Mesodermal cell (in vitro differentiated cells): ENCODE results near the gene GLCE.

Source experiments
- H3K27ac ChIP-seq: 2 replicates; pipeline ENCODE4 v1.7.0; 2013; ENCODE audit warnings: mild to moderate bottlenecking, low read depth, low read length, moderate library complexity; ENCODE audit not compliant: severe bottlenecking
- H3K36me3 ChIP-seq: 2 replicates; pipeline ENCODE4 v1.7.1; 2013; ENCODE audit warnings: mild to moderate bottlenecking, low read length, moderate library complexity; ENCODE audit not compliant: control insufficient read depth, insufficient read depth
- H3K4me1 ChIP-seq: one replicate; pipeline ENCODE4 v1.7.1; 2013; ENCODE audit warnings: mild to moderate bottlenecking, low read length; ENCODE audit not compliant: insufficient read depth, control insufficient read depth, poor library complexity, severe bottlenecking
- H3K4me3 ChIP-seq: 2 replicates; pipeline ENCODE4 v1.7.0; 2013; ENCODE audit warnings: low read length, control low read depth, mild to moderate bottlenecking; ENCODE audit not compliant: insufficient read depth, poor library complexity, severe bottlenecking; ENCODE audit errors: extremely low read depth
- H3K9me3 ChIP-seq: 2 replicates; pipeline ENCODE4 v1.7.1; 2013; ENCODE audit warnings: mild to moderate bottlenecking, low read length, moderate library complexity; ENCODE audit not compliant: control insufficient read depth
- WGBS, 2 experiments: methylation state at CpG; one replicate each; pipeline ENCODE4 v1.1.5; 2013; ENCODE audit warnings: missing lambda C conversion rate in 2 of 2; ENCODE audit not compliant: insufficient coverage in 2 of 2; 5-methylcytosine and 5-hydroxymethylcytosine counted together

The GLCE gene

GRCh38 chr15:69206079-69206478 lies 45.6 kb downstream of the GLCE start:
- no peak overlapping the region for H3K4me3 ChIP-seq
- WGBS, 2 experiments, result no CpG with 5 or more reads among the region's 1 CpG
- H3K36me3 ChIP-seq, result no peaks in the 10 kb centered on the region
- peaks cover 5% of the 10 kb centered on the region for H3K4me1 ChIP-seq
- H3K27ac ChIP-seq, result no peak overlapping the region
- no peaks in the 10 kb centered on the region for H3K9me3 ChIP-seq

GRCh38 chr15:69209661-69210060 lies 49.2 kb downstream of the GLCE start:
- Histone ChIP-seq H3K4me1 (no peaks in the 10 kb centered on the region), H3K27ac (no peak overlapping the region), H3K36me3 (no peaks in the 10 kb centered on the region), H3K4me3 (no peak overlapping the region), H3K9me3 (no peaks in the 10 kb centered on the region)
- 100% methylated on average over 1 of the region's 1 CpG; no CpG with 5 or more reads in 1 of the 2 experiments for WGBS, 2 experiments

GRCh38 chr15:69210574-69210973 lies 50.1 kb downstream of the GLCE start:
- Histone ChIP-seq H3K9me3 (no peaks in the 10 kb centered on the region), H3K4me1 (no peaks in the 10 kb centered on the region), H3K36me3 (no peaks in the 10 kb centered on the region), H3K27ac (no peak overlapping the region), H3K4me3 (no peak overlapping the region)

- no CpG with 5 or more reads among the region's 3 CpGs for WGBS, 2 experiments
- Histone ChIP-seq H3K36me3 (no peaks in the 10 kb centered on the region), H3K4me3 (no peak overlapping the region), H3K9me3 (no peaks in the 10 kb centered on the region), H3K4me1 (no peaks in the 10 kb centered on the region), H3K27ac (no peak overlapping the region)
Measured at GRCh38 chr15:69213786-69214185, 53.4 kb downstream of the GLCE start.

GRCh38 chr15:69215314-69216035 lies 55.0 kb downstream of the GLCE start:
- H3K27ac ChIP-seq, result no peak overlapping the region
- WGBS, 2 experiments, result no CpG with 5 or more reads among the region's 2 CpGs
- H3K36me3 ChIP-seq, result no peaks in the 10 kb centered on the region
- H3K9me3 ChIP-seq, result no peaks in the 10 kb centered on the region
- no peak overlapping the region for H3K4me3 ChIP-seq
- no peaks in the 10 kb centered on the region for H3K4me1 ChIP-seq

- Histone ChIP-seq H3K9me3 (peaks cover 4% of the 10 kb centered on the region), H3K4me3 (no peak overlapping the region), H3K27ac (no peak overlapping the region), H3K36me3 (no peaks in the 10 kb centered on the region), H3K4me1 (no peaks in the 10 kb centered on the region)
Measured at GRCh38 chr15:69217381-69217780, 56.9 kb downstream of the GLCE start.

- no peak overlapping the region for H3K4me3 ChIP-seq
- H3K36me3 ChIP-seq, result no peaks in the 10 kb centered on the region
- no peaks in the 10 kb centered on the region for H3K4me1 ChIP-seq
- WGBS, 2 experiments, result no CpG with 5 or more reads among the region's 1 CpG
- H3K9me3 ChIP-seq, result peaks cover 4% of the 10 kb centered on the region
- no peak overlapping the region for H3K27ac ChIP-seq
Measured at GRCh38 chr15:69219690-69220089, 59.3 kb downstream of the GLCE start.

- Histone ChIP-seq H3K9me3 (peaks cover 4% of the 10 kb centered on the region), H3K4me1 (no peaks in the 10 kb centered on the region), H3K27ac (no peak overlapping the region), H3K36me3 (no peaks in the 10 kb centered on the region), H3K4me3 (no peak overlapping the region)
- WGBS, 2 experiments, result 90 to 91% methylated on average over 6 of the region's 6 CpGs
Measured at GRCh38 chr15:69222002-69222474, 61.6 kb downstream of the GLCE start.

GRCh38 chr15:69223083-69223813 lies 62.8 kb downstream of the GLCE start:
- Histone ChIP-seq H3K36me3 (no peaks in the 10 kb centered on the region), H3K27ac (no peak overlapping the region), H3K4me3 (no peak overlapping the region), H3K9me3 (peaks cover 4% of the 10 kb centered on the region), H3K4me1 (no peaks in the 10 kb centered on the region)
- WGBS, 2 experiments, result 90% methylated on average over 2 of the region's 4 CpGs; no CpG with 5 or more reads in 1 of the 2 experiments

- no peaks in the 10 kb centered on the region for H3K4me1 ChIP-seq
- peaks cover 3% of the 10 kb centered on the region for H3K36me3 ChIP-seq
- H3K9me3 ChIP-seq, result peaks cover 4% of the 10 kb centered on the region
- 16 to 50% methylated on average over 1 to 2 of the region's 2 CpGs for WGBS, 2 experiments
- no peak overlapping the region for H3K4me3 ChIP-seq
- no peak overlapping the region for H3K27ac ChIP-seq
Measured at GRCh38 chr15:69224383-69224782, 63.9 kb downstream of the GLCE start.
